NCI-H2227 treated with DMSO at 0.1 percent for 48 hours (cell line): ENCODE measurements around the gene RNLS.

ENCODE experiments used
- DNase-seq: peaks from one replicate; lab custom pipeline; 2025; lab: John Stamatoyannopoulos, UW

Gene RNLS

DNA sequence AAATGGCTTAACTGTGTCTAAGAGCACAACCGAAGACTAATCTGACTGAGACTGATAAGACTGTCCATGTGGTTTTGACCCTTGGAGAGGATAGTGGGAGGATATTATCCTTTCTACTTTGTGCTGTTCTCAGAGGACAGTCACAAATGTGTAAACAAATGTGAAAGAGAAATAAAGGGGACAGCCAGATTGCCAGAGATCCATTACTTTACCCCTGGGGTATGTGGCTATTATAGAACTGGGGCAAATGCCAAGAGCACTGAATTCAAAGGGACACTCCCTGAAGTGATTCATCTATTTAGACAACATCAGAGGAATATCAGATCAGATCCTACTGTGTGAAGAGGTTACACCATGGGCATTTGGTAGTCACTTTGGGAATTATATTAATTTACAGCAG, 154.7 kb downstream of the RNLS start:
- no peak for DNase-seq

DNA sequence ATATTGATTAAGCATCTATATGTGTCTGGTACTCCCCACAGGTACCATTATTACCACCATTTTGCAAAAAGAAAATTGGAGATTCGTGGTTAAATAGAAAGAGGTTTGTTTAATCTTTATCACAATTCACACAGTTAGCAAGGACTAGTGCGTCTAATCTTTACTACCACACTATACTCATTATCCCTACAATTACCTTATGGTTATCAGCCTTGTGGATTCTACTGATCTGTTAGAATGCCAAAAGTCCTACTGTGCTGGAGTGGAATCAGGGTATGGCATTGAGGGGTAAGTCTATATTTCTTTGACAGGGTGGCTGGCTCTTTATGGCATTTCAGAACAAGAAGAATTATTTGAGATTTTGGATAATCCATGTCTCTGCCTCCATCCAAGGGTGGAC, 156.1 kb downstream of the RNLS start:
- DNase-seq = no peak

DNA sequence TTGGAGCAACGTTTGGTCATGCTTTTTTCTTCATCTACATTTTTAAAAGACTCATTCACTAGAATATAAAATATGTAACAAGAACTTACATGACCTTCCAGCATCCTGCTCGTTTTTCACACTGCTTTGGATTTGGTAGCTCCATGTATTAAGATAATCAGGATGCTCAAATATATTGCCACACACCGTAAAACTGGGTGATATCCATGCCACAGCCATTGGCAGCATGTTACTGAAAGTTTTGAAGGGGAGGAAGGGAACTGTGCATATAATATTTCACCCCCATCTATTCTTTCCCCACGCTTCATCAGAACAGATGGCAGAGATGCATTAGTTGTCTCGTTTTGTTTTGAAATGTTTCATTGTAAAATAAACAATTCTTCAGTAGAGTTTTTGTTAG, 158.2 kb downstream of the RNLS start:
- DNase-seq = no peak

DNA sequence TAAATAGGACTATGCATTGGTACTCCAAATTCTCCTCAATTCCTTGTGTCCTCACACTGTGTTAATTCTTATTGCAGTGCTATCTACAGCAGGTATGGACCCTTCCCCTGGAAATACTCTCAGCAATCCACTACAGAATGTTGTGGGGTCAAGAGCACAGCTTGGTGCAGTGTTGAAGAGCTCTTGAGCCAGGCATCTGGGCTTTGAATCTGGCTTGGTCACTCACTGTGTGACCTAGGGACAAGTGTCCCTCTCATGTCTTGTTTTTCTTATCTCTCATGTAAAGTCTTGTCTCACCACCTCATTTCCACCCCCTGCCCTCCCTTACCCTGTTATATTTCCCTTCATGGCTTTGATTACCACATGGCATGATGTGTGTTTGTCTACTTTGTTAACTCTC, 159.4 kb downstream of the RNLS start:
- no peak for DNase-seq

DNA sequence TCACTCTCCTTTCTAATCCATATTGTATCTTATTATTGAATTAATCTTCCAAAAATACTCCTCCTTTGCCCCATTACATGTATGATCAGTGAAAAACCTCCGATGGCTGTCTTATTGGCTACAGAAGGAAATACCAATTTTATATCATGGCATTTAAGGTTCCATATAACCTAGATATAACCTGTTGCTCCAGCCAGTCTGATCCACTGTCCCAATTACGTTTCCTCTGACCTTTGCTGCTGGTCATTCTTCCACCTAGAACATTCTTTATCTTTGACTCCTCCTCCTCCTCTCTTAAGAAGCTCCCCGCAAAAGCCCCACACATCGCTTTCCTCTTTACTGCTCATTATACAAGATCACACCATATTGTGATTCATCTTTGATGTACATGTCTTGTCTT, 161.5 kb downstream of the RNLS start:
- no peak for DNase-seq

DNA sequence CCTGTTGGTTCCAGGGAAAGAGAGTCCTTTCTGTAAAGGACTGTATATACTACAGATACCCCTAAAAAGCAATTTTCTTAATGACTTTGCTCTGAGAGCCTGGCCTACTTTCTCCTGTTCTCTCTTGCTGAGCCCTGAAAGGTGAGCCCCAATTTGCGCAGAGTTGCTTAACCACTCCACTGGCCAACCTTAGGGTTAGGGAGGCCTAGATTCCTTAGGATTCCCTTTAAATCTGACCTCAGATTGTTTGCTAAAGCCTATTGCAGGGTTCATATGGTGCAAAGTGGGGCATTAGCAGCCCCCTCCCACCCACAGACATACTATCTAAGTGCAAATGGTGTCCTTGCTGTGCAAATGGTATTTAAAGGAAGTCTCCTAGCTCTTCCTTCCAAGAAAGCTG, 164.2 kb downstream of the RNLS start:
- DNase-seq = no peak

DNA sequence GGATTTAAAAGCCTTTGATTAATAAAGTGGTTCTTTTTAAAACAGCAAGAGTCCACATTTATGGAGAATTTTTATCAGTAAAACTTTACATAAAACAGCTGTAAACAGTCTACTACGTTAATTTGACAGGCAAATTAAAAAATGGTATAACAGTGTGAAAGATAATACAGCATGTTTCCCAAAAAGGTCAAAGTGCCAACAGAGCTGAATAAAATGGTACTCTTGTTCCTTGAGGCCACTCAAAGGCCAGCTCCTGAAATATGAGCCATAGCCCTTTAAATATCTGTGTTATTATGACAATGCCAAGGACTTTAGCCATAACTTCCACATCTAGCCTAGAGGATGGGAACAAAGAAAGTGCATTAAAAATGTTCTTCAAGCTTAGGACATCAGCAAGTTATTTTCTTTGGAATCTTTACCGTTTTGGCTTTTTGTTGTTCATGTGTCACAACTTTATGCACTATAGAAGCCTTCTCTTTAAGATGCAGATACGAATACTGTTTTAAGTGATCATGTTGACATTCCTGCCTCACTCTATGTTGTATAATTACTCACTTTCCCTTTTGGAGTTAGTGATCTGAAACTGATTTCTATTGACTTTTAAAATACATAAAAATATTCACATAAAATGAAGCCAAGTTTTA, 165.6 kb downstream of the RNLS start:
- DNase-seq = no peak

DNA sequence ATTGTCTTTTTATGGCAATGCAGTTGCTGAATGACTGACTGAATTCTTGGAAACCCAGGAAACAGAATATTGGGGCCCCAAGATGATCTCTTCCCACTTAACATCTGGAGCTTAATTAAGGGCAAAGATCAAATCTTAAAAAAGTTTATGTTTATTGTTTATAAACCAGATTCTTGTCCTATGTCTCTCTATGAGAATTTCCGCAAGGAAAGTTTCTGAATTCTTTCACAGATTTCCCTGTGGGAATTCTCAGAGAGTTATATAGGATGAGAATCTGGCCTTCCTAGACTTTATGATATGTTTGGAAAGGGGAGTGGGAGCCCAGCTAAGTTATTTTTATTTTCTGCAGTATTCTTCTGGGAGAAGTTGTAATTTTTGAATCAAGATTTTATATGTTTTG, 166.3 kb downstream of the RNLS start:
- no peak for DNase-seq

DNA sequence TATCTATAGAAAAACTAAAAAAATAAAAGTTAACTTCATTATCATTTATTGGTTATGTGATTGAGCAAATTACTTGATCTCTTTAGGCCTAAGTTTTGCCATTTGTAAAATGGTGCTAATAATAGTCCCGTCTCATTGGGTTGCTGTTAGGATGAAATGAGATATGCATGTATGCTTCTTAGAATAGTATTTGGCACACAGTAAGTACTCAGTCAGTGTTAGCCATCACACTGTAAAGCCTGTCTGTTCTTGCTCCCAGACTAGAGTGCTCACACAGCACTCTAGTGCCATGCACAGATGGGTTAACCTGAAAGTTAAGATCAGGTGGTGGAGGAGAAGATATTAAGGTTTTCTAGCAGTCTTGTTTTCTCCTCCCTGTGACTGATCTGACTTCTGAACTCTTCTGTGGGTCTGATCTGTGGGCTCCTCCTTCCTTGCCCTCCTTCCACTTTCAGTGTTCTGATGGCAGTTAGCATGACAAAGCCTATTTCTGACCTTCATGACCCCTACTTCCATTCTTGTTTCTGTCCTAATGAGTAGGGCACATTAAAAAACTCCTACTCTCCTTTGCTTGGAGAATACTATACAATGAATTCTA, 167.5 kb downstream of the RNLS start:
- no peak for DNase-seq

DNA sequence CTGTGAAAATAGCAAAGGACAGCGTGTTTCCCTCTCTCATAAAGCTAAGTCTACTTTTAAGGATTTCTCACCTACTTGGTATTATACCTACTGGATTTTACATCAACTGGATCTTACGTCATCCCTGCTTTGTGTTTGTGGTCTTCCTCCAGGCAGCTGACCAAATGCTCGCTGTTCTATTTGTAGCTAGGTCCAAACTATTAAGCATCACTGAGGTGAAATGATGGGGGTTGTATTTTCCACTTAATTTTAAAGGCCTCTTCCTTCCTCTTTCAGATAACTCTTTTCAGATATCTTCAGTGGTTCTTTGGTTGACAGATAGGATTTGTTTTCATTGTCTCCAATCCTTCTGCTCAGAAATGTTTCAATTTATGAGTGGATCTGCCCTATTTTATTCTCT, 169.7 kb downstream of the RNLS start:
- no peak for DNase-seq

DNA sequence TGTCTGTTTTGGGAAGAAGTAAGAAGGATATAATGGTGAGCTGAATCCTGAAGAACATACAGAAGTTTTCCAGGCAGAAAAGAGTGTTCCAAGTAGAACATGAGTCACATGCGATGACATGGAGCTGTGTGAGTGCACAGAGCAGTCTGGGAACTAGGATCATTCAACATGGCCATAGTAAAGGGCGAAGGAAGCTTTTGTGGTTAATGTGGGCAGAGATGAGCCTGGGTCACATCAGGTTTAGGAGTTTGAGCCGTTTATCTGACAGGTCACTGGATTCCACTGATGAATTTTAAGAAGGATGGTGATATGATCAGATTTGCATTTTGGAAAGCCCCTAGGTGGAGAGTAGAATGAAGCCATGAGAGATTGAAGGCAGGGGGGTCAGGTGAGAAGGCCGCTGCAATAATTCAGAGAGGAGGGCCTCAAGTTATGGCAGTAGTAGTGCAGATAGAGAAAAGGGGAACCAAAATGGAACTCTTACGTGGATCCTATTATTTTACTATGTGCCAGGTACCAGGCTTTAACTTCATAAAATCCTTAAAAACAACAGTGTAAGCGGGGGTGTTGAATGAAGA, 171.3 kb downstream of the RNLS start:
- no peak for DNase-seq

DNA sequence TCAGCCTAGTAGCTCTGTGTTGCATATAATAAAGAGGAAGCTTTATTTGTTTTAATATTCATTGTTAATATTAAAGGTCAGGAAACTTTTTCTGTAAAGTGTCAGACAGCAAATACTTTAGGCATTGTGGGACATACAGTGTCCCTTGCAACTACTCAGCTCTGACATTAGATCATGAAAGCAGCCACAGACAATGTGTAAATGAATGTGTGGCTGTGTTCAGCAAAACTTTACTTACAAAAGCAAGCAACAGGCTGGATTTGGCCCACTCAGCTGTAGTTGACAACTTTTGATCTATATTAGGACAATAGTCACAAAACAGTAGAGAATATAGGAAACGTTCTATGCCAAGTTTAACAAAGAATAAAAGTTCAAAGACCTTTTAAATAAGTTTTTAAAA, 173.3 kb downstream of the RNLS start:
- DNase-seq = no peak

DNA sequence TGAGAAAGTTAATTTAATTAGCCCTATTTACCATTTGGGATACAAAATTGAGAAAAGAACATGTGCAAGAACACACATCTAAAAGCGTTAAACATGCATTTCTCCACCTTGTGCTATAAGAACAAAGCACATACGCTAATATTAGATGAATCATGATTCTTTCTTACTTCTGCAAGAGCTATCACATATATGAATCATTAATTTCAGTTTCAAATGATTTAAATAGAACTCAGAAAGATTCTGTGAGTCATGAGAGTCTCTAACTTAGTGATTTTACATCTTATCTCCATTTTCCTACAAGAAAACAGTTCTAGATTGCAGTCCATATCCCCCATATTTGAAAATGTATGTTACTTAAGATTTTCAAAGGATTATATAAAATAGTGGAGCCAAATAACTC, 173.9 kb downstream of the RNLS start:
- no peak for DNase-seq

DNA sequence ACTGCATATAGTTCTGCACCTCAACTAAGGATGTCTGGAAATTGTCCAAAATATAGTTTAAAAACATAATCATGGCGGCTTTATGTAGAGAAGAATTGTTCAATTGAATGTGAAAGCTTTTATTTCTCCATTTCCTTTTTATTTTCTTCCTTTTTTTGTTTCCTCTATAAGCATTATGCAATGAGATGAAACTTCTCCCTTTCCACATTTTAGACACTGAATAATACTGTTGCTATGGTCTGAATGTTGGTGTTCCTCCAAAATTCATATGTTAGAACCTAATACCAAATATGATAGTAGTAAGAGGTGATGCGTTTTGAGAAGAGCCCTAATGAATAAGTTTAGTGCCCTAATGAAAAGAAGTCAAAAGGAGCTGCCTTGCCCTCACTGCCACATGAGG, 175.0 kb downstream of the RNLS start:
- no peak for DNase-seq

DNA sequence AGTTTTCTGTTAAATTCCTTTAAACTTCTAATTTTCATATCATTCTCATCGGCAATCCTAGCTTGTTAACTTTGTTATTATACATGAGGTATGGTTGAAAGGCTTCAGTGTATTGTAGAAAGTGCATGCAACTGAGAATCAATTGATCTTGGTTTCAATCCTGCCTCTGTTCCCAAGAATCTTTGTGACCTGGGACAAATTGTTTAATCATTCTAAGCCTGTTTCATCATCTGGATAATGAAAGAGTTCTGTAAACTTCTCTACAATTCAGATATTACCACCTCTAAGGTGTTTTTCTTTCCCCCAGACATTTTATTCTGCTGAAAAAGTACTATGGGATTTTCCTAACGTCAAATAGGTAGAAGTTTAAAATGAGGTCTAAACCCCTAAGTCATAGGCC, 179.0 kb downstream of the RNLS start:
- DNase-seq = no peak

DNA sequence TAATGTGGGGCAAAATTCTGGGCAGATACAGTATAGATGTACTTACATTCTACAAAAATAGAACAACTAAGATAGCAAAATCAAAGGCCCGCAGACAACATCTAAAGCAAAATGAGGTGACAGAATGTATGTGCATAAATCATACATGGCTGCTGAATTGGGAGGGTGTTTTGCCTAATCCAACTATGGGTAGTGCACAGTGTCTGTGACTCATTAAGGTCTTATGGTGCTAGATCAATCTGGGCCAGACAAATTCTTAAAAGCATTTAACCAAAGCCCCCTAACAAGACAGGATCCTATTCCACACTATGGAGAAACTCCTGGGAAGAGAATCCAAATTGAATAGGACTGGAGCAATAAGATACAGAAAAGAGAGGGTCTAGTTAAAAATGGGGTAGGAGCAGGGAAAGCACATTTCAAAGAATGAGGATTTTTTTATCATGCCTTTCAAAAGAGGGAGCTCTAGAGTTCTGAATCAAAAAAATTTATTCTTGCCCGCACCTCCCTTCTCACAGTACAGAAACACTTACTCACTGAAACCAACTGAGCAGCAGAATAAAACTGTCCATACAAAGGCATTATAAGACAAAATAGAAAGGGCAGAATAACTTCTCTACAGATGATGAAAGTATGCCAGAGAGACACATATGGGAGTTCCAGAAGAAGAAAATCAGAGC, 181.3 kb downstream of the RNLS start:
- no peak for DNase-seq

DNA sequence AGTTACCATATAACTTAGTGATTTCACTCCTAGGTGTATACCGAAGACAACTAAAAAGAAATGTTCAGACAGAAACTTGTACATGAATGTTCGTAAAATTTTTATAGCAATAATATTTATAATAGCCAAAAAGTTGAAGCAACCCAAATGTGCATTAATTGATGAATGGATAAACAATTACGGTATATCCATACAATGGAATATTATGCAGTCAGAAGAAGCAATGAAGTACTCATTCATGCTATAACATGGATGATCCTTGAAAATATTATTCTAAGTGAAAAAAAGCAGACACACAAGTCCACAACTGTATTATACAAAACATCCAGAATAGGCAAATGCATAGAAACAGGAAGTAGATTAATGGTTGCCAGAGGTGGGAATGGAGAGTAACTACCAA, 183.9 kb downstream of the RNLS start:
- DNase-seq = no peak

DNA sequence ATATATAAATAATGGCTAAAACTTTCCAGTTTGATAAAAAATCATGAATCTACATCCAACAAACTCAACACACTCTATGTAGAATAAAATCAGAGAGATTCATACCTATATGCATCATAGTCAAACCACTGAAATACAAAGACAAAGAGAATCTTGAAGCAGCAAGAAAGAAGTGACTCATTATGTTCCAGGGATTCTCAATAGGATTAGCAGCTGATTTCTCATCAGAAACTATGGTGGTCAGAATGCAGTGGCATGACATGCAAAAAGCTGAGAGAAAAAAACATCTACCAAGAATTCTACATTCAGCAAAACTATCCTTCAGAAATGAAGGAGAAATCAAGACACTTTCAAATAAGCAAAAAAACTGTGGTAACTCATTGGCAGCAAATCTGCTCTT, 187.4 kb downstream of the RNLS start:
- DNase-seq = no peak

DNA sequence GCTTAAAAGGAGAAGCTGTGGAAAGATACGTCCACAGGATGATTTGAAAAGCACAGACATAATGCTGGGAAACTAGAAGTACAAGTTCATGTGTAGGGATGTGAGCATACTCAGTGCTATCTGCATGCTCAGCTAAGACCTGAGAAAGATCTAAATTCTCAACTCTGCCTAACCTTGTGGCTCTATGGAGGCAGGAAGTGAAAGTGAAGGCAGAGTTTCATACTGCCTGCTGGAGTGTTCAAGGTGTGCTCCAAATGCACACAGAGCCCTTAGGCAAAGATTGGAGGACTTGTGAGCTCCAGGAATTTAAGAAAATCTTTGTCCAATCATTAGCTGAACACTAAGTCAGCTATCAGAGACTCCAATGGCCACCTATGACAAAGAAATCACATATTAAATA, 190.9 kb downstream of the RNLS start:
- DNase-seq = no peak

DNA sequence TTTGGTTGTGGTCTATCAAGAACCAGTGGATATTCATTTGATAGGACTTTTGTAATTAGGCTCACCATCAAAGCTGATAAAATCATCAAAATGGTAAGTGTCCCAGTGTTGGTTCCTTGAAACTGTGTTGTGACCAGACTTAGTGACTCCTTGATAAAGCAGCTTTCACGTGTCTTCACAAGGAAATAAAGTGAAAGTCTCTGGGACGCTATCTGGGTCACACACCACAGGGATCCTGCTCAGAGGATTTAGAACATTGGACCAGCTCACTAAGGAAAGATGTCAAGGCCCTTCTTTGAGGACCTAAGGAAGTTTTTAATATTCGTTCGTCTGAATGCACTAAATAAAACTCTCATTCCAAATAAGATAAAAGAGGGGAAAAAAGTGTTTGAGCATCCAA, 193.1 kb downstream of the RNLS start:
- DNase-seq = no peak

DNA sequence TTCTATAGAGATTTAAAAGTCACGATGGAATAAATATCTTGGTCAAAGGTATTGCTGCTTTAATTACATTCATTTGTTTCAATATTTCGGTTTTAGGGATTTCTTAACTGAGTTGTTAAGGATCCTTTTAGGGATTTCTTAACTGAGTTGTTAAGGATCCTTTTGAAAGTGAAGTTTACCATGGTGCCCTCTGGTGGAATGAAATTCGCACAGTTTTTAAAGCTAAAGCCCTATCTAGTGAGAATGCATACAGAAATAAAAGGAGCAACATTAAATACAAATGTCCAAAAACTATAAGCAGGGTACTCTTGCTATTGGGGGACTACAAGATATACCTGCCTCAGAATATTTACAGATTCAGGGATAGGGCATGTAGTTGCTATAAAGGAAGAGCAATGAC, 193.7 kb downstream of the RNLS start:
- no peak for DNase-seq

DNA sequence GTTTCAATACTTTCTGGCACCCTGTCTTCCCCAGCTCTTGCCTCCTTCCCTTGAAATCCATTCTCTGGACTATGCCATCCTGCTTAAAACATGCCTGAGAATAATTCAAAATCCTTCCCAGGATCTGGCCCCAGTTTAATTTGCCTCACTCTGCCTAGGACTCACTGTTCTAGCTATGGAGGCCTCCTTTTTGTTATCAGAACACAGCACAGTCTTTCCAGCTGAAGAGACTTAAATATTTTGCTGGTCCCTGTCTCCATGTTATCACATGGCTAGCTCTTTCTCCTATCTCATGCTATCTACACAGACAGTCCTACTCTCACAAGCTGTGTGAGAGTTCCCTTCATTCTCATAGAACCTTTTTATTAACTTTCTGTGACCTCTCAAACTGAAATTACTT, 194.8 kb downstream of the RNLS start:
- no peak for DNase-seq
